GM13976 (cell line): ENCODE measurements around the gene DUOX2.

ENCODE experiments used
- DNase-seq: peaks from one replicate; pipeline ENCODE4 v3.0.0; 2012; ENCODE audit warnings: low spot score
- in situ Hi-C: fragments of 300-500 bp; cut with MboI; formaldehyde crosslinking; loops from one replicate; pipeline ENCODE4 v1.12.0; 2022; ENCODE audit warnings: low sequenced_read_pairs, mixed read lengths, inconsistent platforms; ENCODE audit not compliant: unreplicated experiment
- TF ChIP-seq, protein P1 (sequence below): IDR thresholded peaks from 2 replicates; pipeline ENCODE4 v1.5.1; 2012; ENCODE audit warnings: borderline replicate concordance, mild to moderate bottlenecking; ENCODE audit not compliant: insufficient read depth; ENCODE audit errors: extremely low read depth, missing control alignments, control extremely low read depth

DUOX2 gene

DNA sequence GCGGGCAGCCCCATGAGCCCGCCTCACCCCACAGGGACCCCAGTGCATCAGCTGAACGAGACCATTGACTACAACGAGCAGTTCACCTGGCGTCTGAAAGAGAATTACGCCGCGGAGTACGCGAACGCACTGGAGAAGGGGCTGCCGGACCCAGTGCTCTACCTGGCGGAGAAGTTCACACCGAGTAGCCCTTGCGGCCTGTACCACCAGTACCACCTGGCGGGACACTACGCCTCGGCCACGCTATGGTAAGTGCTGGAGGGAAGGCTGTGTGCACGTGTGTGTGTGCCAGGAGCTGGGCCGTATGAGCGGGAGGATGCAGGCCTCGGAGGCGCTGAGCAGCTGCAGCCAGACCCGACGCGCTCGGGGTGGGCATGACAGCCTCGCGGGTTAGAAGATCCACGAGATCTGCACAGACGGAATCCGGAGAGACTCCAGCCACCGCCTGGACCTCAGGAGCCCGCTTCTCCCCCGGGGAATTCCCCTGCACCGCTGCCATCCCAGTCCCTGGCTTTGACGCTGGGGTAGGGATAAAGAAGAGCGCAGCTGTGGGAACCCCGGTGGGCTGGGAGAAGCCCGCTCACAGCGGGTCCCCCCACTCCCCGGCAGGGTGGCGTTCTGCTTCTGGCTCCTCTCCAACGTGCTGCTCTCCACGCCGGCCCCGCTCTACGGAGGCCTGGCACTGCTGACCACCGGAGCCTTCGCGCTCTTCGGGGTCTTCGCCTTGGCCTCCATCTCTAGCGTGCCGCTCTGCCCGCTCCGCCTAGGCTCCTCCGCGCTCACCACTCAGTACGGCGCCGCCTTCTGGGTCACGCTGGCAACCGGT is 2.7 kb upstream of the DUOX2 start:
- no peak for DNase-seq
- in situ Hi-C loops = loop anchor here (25.0 kb wide), 1 partner anchor 154 kb away; the partner anchor contains the start of gene TERB2

DNA sequence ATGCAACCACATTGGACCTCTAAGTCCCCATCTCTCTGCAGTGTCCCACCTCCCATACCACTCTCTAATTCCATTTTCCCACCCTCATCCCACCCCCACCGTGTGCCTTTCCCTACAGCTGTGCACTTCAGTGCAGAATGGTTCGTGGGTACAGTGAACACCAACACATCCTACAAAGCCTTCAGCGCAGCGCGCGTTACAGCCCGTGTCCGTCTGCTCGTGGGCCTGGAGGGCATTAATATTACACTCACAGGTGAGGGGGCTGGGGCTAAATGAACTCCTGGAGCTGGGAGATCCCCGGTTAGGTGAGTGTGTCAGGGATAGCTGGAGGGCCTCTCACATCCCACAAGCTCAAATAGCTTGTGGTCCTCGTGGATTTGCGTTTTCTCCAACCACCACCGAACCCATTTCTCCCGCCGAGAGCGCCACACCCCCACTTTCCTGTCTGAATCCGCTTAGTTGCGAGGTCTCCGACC is 2.1 kb upstream of the DUOX2 start:
- DNase-seq = no peak
- in situ Hi-C loops = loop anchor here (25.0 kb wide), 1 partner anchor 154 kb away; the partner anchor contains the start of gene TERB2
- TF ChIP-seq, protein P1, sequence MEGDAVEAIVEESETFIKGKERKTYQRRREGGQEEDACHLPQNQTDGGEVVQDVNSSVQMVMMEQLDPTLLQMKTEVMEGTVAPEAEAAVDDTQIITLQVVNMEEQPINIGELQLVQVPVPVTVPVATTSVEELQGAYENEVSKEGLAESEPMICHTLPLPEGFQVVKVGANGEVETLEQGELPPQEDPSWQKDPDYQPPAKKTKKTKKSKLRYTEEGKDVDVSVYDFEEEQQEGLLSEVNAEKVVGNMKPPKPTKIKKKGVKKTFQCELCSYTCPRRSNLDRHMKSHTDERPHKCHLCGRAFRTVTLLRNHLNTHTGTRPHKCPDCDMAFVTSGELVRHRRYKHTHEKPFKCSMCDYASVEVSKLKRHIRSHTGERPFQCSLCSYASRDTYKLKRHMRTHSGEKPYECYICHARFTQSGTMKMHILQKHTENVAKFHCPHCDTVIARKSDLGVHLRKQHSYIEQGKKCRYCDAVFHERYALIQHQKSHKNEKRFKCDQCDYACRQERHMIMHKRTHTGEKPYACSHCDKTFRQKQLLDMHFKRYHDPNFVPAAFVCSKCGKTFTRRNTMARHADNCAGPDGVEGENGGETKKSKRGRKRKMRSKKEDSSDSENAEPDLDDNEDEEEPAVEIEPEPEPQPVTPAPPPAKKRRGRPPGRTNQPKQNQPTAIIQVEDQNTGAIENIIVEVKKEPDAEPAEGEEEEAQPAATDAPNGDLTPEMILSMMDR = no peak

More for the DNA sequence above, 2.7 kb upstream of the DUOX2 start:
- TF ChIP-seq, protein P1 = no peak

DNA sequence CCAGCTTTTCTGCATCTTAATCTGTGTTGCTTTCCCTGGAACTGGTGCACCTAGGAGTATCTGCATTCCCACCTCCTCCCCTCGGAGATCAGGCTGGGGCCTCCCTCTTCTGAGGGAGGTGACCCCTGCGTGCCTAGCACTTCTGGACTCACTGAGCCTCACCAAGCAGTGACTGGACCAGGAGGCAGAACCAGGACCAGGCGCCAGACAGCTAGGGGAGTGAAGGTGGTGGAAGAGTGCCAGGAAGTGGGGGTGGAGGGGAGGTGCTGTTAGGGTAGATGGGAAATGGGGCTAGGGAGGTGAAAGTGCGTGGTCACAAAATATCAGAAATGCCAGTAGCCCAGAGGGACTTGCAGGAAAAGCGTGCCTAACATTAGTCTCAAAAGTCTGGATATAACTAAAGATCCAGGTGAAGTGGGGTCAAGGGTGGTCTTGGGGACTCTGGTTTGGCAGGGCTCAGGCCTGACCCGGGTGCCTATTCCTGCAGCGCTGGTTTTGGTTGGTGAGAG is 1.4 kb upstream of the DUOX2 start:
- TF ChIP-seq, protein P1 = no peak
- no peak for DNase-seq
- in situ Hi-C loops = loop anchor here (25.0 kb wide), 1 partner anchor 153 kb away; the partner anchor contains the start of gene TERB2

GRCh38 chr15:45114751-45115085 is 746 bp upstream of the DUOX2 start:
- TF ChIP-seq, protein P1 = no peak
- DNase-seq = no peak
- in situ Hi-C loops = loop anchor here (25.0 kb wide), 1 partner anchor 152 kb away; the partner anchor contains the start of gene TERB2

GRCh38 chr15:45113380-45113990 is 487 bp downstream of the DUOX2 start:
- TF ChIP-seq, protein P1 = no peak
- no peak for DNase-seq
- in situ Hi-C loops = loop anchor here (25.0 kb wide), 1 partner anchor 151 kb away; the partner anchor contains the start of gene TERB2

DNA sequence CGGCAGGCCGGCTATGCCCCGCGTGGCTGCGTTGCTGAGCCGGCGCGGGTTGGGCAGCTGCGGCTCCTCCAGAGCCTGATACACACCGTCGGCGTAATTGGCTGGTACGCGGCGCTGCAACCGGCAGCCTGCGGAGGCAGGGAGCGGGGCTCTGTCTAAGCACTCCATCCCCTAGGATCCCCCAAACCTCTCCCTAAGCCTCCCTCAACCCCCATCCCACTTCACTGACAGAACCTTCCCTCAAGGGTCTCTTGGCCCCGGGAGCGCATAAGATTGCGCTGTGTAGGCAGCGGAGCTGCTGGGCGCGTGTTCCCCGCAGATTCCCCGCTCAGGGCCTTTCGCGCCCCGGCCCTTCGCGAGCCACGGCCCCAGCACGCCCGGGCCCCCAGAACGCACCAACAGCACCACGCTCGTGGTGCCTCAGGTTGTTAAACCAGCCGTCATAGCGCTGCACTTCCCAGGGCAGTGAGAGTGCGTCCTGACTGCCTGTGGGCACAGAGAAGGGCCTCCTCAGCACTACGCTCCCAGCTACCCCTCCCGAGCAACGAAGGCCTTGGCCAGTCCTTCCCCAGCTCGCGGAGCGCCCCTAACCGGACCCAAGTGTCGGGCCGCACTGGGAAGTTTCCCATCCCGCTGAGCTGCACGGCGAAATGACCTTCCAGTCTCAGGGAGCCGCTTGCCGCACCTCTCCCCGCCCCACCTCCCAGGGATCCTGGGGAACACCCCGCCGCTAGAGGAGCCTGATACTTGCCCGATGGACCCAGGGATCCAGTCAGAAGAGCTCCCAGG is 1.2 kb downstream of the DUOX2 start:
- in situ Hi-C loops = loop anchor here (25.0 kb wide), 1 partner anchor 150 kb away; the partner anchor contains the start of gene TERB2
- no peak for DNase-seq
- TF ChIP-seq, protein P1 = no peak
